HepG2 (cell line): ENCODE measurements around the gene CENPW. TPM values are rescaled to one million over a fixed set of nuclear protein-coding genes. Genes with fewer than 3 reads are reported as not detected.

ENCODE experiments used
- ATAC-seq: fragments of 200-7000 bp; cut with Tn5 transposase; 3 replicates; pipeline ENCODE4 v1.9.1; 2020; ENCODE audit warnings: mild to moderate bottlenecking, moderate library complexity
- BruUV-seq: library from RNA; stranded (reverse); fragments of 400-500 nt; replicated peaks from 2 replicates; lab custom pipeline; 2021; lab: Mats Ljungman, UMichigan
- CTCF ChIA-PET: fragments of 300-600 bp; formaldehyde crosslinking; extraction: SDS; loops from one replicate; lab custom pipeline; 2021; ENCODE audit warnings: low total read pairs, inconsistent platforms, low intra/inter-chr PET ratio; lab: Yijun Ruan, JAX
- POLR2A ChIA-PET: fragments of 350-600 bp; sonication (Branson Sonifier 250); formaldehyde crosslinking; loops from one replicate; lab custom pipeline; 2020; ENCODE audit warnings: antibody characterized with exemption, inconsistent platforms; lab: Yijun Ruan, JAX
- DNase-seq: peaks from one replicate; pipeline ENCODE4 v3.0.0-alpha.2; 2015; ENCODE audit warnings: low spot score
- FAIRE-seq: peaks from 3 replicates; lab custom pipeline; 2011; peaks lifted over from hg19 to GRCh38; lab: Jason Lieb, UNC
- H2AFZ ChIP-seq: one replicate; pipeline ENCODE4 v1.6.1; 2011; ENCODE audit warnings: low read length, inconsistent platforms
- H3K27ac ChIP-seq: fragments of 300-600 bp; 3 replicates; pipeline ENCODE4 v1.8.0; 2011; ENCODE audit warnings: mixed run types, mild to moderate bottlenecking, mixed read lengths, low read length, inconsistent platforms; ENCODE audit not compliant: insufficient read depth; ENCODE audit errors: extremely low read length
- H3K27me3 ChIP-seq, 2 experiments: fragments of 200-600 bp in 1 of 2; 2 replicates in 1 of 2; 3 replicates in 1 of 2; pipeline versions ENCODE4 v1.6.0 to v1.8.0; 2011; ENCODE audit warnings: low read length in 2 of 2, mild to moderate bottlenecking in 2 of 2, moderate library complexity in 2 of 2, inconsistent platforms in 1 of 2; ENCODE audit not compliant: insufficient read depth in 2 of 2, control insufficient read depth in 1 of 2
- H3K36me3 ChIP-seq, 2 experiments: fragments of 200-600 bp in 1 of 2; replicated peaks in 1 of 2; 2 replicates in 1 of 2; 3 replicates in 1 of 2; pipeline versions ENCODE4 v1.5.1 to v1.8.0; 2011; ENCODE audit warnings: low read length in 2 of 2, inconsistent platforms in 1 of 2; ENCODE audit not compliant: insufficient read depth in 2 of 2, control insufficient read depth in 1 of 2
- H3K4me1 ChIP-seq: 2 replicates; pipeline ENCODE4 v1.5.1; 2012; ENCODE audit warnings: low read length, inconsistent platforms; ENCODE audit not compliant: insufficient read depth
- H3K4me2 ChIP-seq: 2 replicates; pipeline ENCODE4 v1.6.0; 2011; ENCODE audit warnings: low read depth, low read length, inconsistent platforms
- H3K4me3 ChIP-seq, 3 experiments: fragments of 200-600 bp in 1 of 3; sonication (generic), shearing (Covaris generic) in 1 of 3; replicated peaks in 1 of 3; 2 replicates each; pipeline ENCODE4 v1.5.1; 2011 to 2016; ENCODE audit warnings: low read length in 3 of 3, inconsistent platforms in 2 of 3, low read depth in 2 of 3, mild to moderate bottlenecking in 2 of 3, control low read depth in 1 of 3, mixed read lengths in 1 of 3; ENCODE audit not compliant: insufficient read depth in 1 of 3
- H3K79me2 ChIP-seq: one replicate; pipeline ENCODE4 v1.6.1; 2011; ENCODE audit warnings: low read length, inconsistent platforms; ENCODE audit not compliant: insufficient read depth
- H3K9ac ChIP-seq: 2 replicates; pipeline ENCODE4 v1.6.0; 2011; ENCODE audit warnings: mild to moderate bottlenecking, low read depth, low read length, inconsistent platforms; ENCODE audit not compliant: insufficient read depth
- H3K9me3 ChIP-seq: 2 replicates; pipeline ENCODE4 v1.5.1; 2012; ENCODE audit warnings: mild to moderate bottlenecking, low read length
- H4K20me1 ChIP-seq: 2 replicates; pipeline ENCODE4 v1.6.0; 2011; ENCODE audit warnings: inconsistent platforms, mild to moderate bottlenecking, low read length, moderate library complexity; ENCODE audit not compliant: insufficient read depth
- AKNA ChIP-seq: sonication (generic); formaldehyde crosslinking; IDR thresholded peaks from 2 replicates; pipeline ENCODE4 v1.4.0; 2020; ENCODE audit warnings: missing genetic modification reagents, borderline replicate concordance
- ARNTL ChIP-seq: sonication (generic); formaldehyde crosslinking; IDR thresholded peaks from 2 replicates; pipeline ENCODE4 v1.4.0; 2020; ENCODE audit warnings: mild to moderate bottlenecking, missing genetic modification reagents
- BRD4 ChIP-seq: sonication (generic); formaldehyde crosslinking; IDR thresholded peaks from 2 replicates; pipeline ENCODE4 v1.4.0; 2020; ENCODE audit warnings: missing genetic modification reagents
- CHD4 ChIP-seq: fragments of 200-600 bp; sonication (generic); IDR thresholded peaks from 2 replicates; pipeline ENCODE4 v1.7.0; 2017; ENCODE audit warnings: mild to moderate bottlenecking, low read length, borderline replicate concordance
- FOXA3 ChIP-seq: IDR thresholded peaks from 2 replicates; pipeline ENCODE4 v1.6.1; 2016; ENCODE audit warnings: missing genetic modification reagents, missing compliant biosample characterization
- GABPB1 ChIP-seq: IDR thresholded peaks from 2 replicates; pipeline ENCODE4 v1.6.1; 2016; ENCODE audit warnings: mild to moderate bottlenecking, missing genetic modification reagents, moderate library complexity, missing compliant biosample characterization
- HNRNPK ChIP-seq: fragments of 200-400 bp; formaldehyde crosslinking; IDR thresholded peaks from 2 replicates; pipeline ENCODE4 v1.6.1; 2018; ENCODE audit warnings: low read length, low read depth, moderate library complexity, mild to moderate bottlenecking; ENCODE audit not compliant: poor library complexity, severe bottlenecking
- POLR2AphosphoS5 ChIP-seq: IDR thresholded peaks from 2 replicates; pipeline ENCODE4 v1.6.1; 2012; ENCODE audit warnings: low read depth, low read length
- SRSF9 ChIP-seq: fragments of 200-400 bp; formaldehyde crosslinking; IDR thresholded peaks from 2 replicates; pipeline ENCODE4 v1.6.1; 2018; ENCODE audit warnings: borderline replicate concordance, mild to moderate bottlenecking, low read depth, low read length; ENCODE audit not compliant: insufficient read depth, poor library complexity, severe bottlenecking
- THAP7 ChIP-seq: sonication (generic); formaldehyde crosslinking; IDR thresholded peaks from 2 replicates; pipeline ENCODE4 v1.8.1; 2023; ENCODE audit warnings: mild to moderate bottlenecking, missing genetic modification reagents
- ZBTB39 ChIP-seq: sonication (generic); formaldehyde crosslinking; IDR thresholded peaks from 2 replicates; pipeline ENCODE4 v1.5.0; 2020; ENCODE audit warnings: missing genetic modification reagents
- ZNF17 ChIP-seq: sonication (generic); formaldehyde crosslinking; IDR thresholded peaks from 2 replicates; pipeline ENCODE4 v1.5.0; 2020; ENCODE audit warnings: mild to moderate bottlenecking, missing genetic modification reagents
- ZNF619 ChIP-seq: sonication (generic); formaldehyde crosslinking; IDR thresholded peaks from 2 replicates; pipeline ENCODE4 v1.4.0; 2020; ENCODE audit warnings: mild to moderate bottlenecking, missing genetic modification reagents
- WGBS: methylation state at CpG from one replicate; pipeline ENCODE4 v1.1.6; 2017; ENCODE audit warnings: low lambda C conversion rate; 5-methylcytosine and 5-hydroxymethylcytosine counted together
- in situ Hi-C: cut with HindIII; loops from 2 replicates; pipeline ENCODE4 v1.10.0; 2017; ENCODE audit warnings: low pct_unique_long_range_greater_than_20kb; ENCODE audit not compliant: extremely low pct_ligation_motif_present
- intact Hi-C: fragments of 100-400 bp; cut with micrococcal nuclease; formaldehyde crosslinking; loops from one replicate; pipeline ENCODE4 v1.10.0; 2022; ENCODE audit not compliant: unreplicated experiment
- polyA plus RNA-seq, 8 experiments: library from polyadenylated mRNA; depleted of rRNA in 3 of 8; stranded (reverse) in 7 of 8; unstranded in 1 of 8; fragments of >200 nt; fragmentation: Illumina TruSeq in 4 of 8; extraction: Trizol in 4 of 8; gene quantifications; 2 replicates each; pipeline versions ENCODE4 v1.2.1 to v1.2.3, GENCODE V29; 2011 to 2016; ENCODE audit warnings: low read depth in 4 of 8, missing spikeins in 1 of 8, mixed read lengths in 1 of 8; ENCODE audit not compliant: insufficient read depth in 1 of 8
- total RNA-seq, 5 experiments: library from RNA; depleted of rRNA; stranded (reverse); fragments of >200 nt; fragmentation: Illumina TruSeq; extraction: Trizol; gene quantifications; 2 replicates each; pipeline ENCODE4 v1.2.3, GENCODE V29; 2016; ENCODE audit warnings: low read depth in 1 of 5

The CENPW gene
- total and polyA plus RNA-seq, 2 of the 13 experiments (the other 11 are each of a cell fraction or from before 2014, with no cell fraction given): 8.6 to 94.7 TPM

- no peak for FAIRE-seq
- Histone ChIP-seq H3K9ac (no peak overlapping the region), H2AFZ (no peak overlapping the region), H3K4me2 (no peak overlapping the region), H3K27me3 (no peaks in the 10 kb centered on the region), H3K4me3 (no peak overlapping the region), H3K9me3 (no peaks in the 10 kb centered on the region), H4K20me1 (no peaks in the 10 kb centered on the region), H3K36me3 (no peaks in the 10 kb centered on the region), H3K27ac (no peak overlapping the region), H3K79me2 (no peaks in the 10 kb centered on the region), H3K4me1 (no peaks in the 10 kb centered on the region)
- in situ Hi-C loops (no loop called here), intact Hi-C loops (loop anchor here (5.0 to 10.0 kb wide), 3 partner anchors 137 to 319 kb away; no protein-coding TSS in a partner anchor)
- DNase-seq: no peak
- no peak for ATAC-seq
- TF ChIP-seq ZNF17 (CRISPR knock-in tag) (no peak), SRSF9 (no peak), THAP7 (CRISPR knock-in tag) (no peak), GABPB1 (CRISPR knock-in tag) (no peak), AKNA (CRISPR knock-in tag) (no peak), ZNF619 (CRISPR knock-in tag) (no peak), ARNTL (CRISPR knock-in tag) (no peak), ZBTB39 (CRISPR knock-in tag) (no peak), HNRNPK (no peak), FOXA3 (no peak), BRD4 (CRISPR knock-in tag) (no peak), CHD4 (no peak), POLR2AphosphoS5 (no peak)
- POLR2A ChIA-PET: no interaction called here
- BruUV-seq: no TSS peak
- CTCF ChIA-PET: interaction anchor here (1.5 kb wide), 1 partner anchor 280 kb away, joined by 5 read pairs; no protein-coding TSS in a partner anchor
- 24% methylated on average over 1 of the region's 1 CpG for WGBS
Observed at GRCh38 chr6:126313941-126314340, 26.0 kb upstream of the CENPW start.
